HCT116 (cell line): ENCODE data around the gene NPPC. TPM values are rescaled to one million over a fixed set of nuclear protein-coding genes. Genes with fewer than 3 reads are reported as not detected.
"Not testable (repeated sequence)": the region's sequence is repeated elsewhere in the genome, so short reads cannot be mapped to it uniquely, and the experiment has no call there.

Experiments used
- ATAC-seq: fragments of 200-7000 bp; cut with Tn5 transposase; 2 replicates; pipeline ENCODE4 v1.9.1; 2020; ENCODE audit warnings: mild to moderate bottlenecking, moderate library complexity
- BruUV-seq: library from RNA; stranded (reverse); fragments of 400-500 nt; replicated peaks from 2 replicates; lab custom pipeline; 2021; lab: Mats Ljungman, UMichigan
- CTCF ChIA-PET: fragments of 300-600 bp; sonication (Branson Sonifier 250); formaldehyde crosslinking; loops from one replicate; lab custom pipeline; 2021; ENCODE audit warnings: antibody characterized with exemption; lab: Charles Lee
- POLR2A ChIA-PET: fragments of 300-600, 350-600 bp; sonication (Branson Sonifier 250); formaldehyde crosslinking; loops from one replicate; lab custom pipeline; 2021; ENCODE audit warnings: antibody characterized with exemption; lab: Charles Lee
- RAD21 ChIA-PET, 2 experiments: fragments of 300-600 bp; sonication (Branson Sonifier 250); formaldehyde crosslinking; loops; one replicate each; lab custom pipeline; 2023; ENCODE audit warnings: low total read pairs in 2 of 2; ENCODE audit not compliant: uncharacterized antibody in 2 of 2, unreplicated experiment in 2 of 2, low non-redundant PET in 1 of 2; lab: Charles Lee
- DNase-seq: peaks from one replicate; pipeline ENCODE4 v3.0.0-alpha.2; 2010; ENCODE audit warnings: low read depth, low spot score
- H2AFZ ChIP-seq: fragments of 200-600 bp; shearing (Covaris generic), sonication (generic); 2 replicates; pipeline ENCODE4 v1.6.1; 2017; ENCODE audit warnings: low read depth, mixed run types, mixed read lengths, antibody characterized with exemption, low read length; ENCODE audit not compliant: poor library complexity, severe bottlenecking
- H3K27ac ChIP-seq: 2 replicates; pipeline ENCODE4 v1.5.1; 2012; ENCODE audit warnings: low read depth, low read length
- H3K27me3 ChIP-seq: fragments of 200-600 bp; sonication (generic); 2 replicates; pipeline ENCODE4 v1.6.1; 2016; ENCODE audit warnings: mixed run types, low read length, mixed read lengths; ENCODE audit not compliant: insufficient read depth
- H3K36me3 ChIP-seq, 2 experiments: fragments of 200-500 bp in 1 of 2; fragments of 200-600 bp in 1 of 2; sonication (Bioruptor generic) in 1 of 2; sonication (generic) in 1 of 2; 2 replicates each; pipeline versions ENCODE4 v1.5.1 to v1.6.1; 2014 to 2016; ENCODE audit warnings: low read length in 2 of 2, inconsistent platforms in 1 of 2, mixed read lengths in 1 of 2, mixed run types in 1 of 2; ENCODE audit not compliant: insufficient read depth in 2 of 2, control insufficient read depth in 1 of 2
- H3K4me1 ChIP-seq, 2 experiments: fragments of 200-600 bp in 1 of 2; sonication (generic) in 1 of 2; 2 replicates each; pipeline versions ENCODE4 v1.5.1 to v1.6.1; 2012 to 2017; ENCODE audit warnings: low read length in 2 of 2, inconsistent platforms in 1 of 2, mild to moderate bottlenecking in 1 of 2, mixed read lengths in 1 of 2, mixed run types in 1 of 2, moderate library complexity in 1 of 2; ENCODE audit not compliant: insufficient read depth in 2 of 2, control insufficient read depth in 1 of 2
- H3K4me2 ChIP-seq: fragments of 200-600 bp; sonication (generic); 2 replicates; pipeline ENCODE4 v1.6.1; 2017; ENCODE audit warnings: mixed run types, low read length, mixed read lengths
- H3K4me3 ChIP-seq, 2 experiments: fragments of 200-600 bp in 1 of 2; sonication (generic) in 1 of 2; replicated peaks in 1 of 2; 2 replicates each; pipeline ENCODE4 v1.5.1; 2011 to 2016; ENCODE audit warnings: low read length in 2 of 2, control low read depth in 1 of 2, low read depth in 1 of 2, mild to moderate bottlenecking in 1 of 2, mixed read lengths in 1 of 2, mixed run types in 1 of 2
- H3K79me2 ChIP-seq: fragments of 200-600 bp; sonication (generic); 2 replicates; pipeline ENCODE4 v1.6.1; 2017; ENCODE audit warnings: mild to moderate bottlenecking, mixed run types, low read length, moderate library complexity, mixed read lengths; ENCODE audit not compliant: insufficient read depth
- H3K9ac ChIP-seq: fragments of 200-600 bp; sonication (generic); 2 replicates; pipeline ENCODE4 v1.6.1; 2016; ENCODE audit warnings: low read length, mixed read lengths
- H3K9me2 ChIP-seq: fragments of 200-600 bp; sonication (generic), shearing (Covaris generic); 2 replicates; pipeline ENCODE4 v1.6.1; 2017; ENCODE audit warnings: mixed run types, mild to moderate bottlenecking, moderate library complexity; ENCODE audit not compliant: insufficient read depth
- H3K9me3 ChIP-seq, 2 experiments: fragments of 200-500 bp in 1 of 2; fragments of 200-600 bp in 1 of 2; sonication (Bioruptor generic) in 1 of 2; sonication (generic) in 1 of 2; 2 replicates each; pipeline ENCODE4 v1.6.1; 2014 to 2017; ENCODE audit warnings: low read length in 2 of 2, mixed read lengths in 2 of 2, inconsistent platforms in 1 of 2, low read depth in 1 of 2, mild to moderate bottlenecking in 1 of 2, mixed run types in 1 of 2, moderate library complexity in 1 of 2; ENCODE audit not compliant: control insufficient read depth in 1 of 2, insufficient read depth in 1 of 2
- H4K20me1 ChIP-seq: fragments of 200-600 bp; sonication (generic), shearing (Covaris generic); 2 replicates; pipeline ENCODE4 v1.6.1; 2017; ENCODE audit warnings: mixed run types, mild to moderate bottlenecking, moderate library complexity; ENCODE audit not compliant: insufficient read depth
- EGR1 ChIP-seq: IDR thresholded peaks from 2 replicates; pipeline ENCODE4 v1.6.1; 2012; ENCODE audit warnings: low read depth
- EZH2phosphoT487 ChIP-seq: fragments of 200-600 bp; IDR thresholded peaks from 2 replicates; pipeline ENCODE4 v1.6.1; 2018; ENCODE audit warnings: antibody characterized with exemption, borderline replicate concordance
- MAX ChIP-seq: IDR thresholded peaks from 2 replicates; pipeline ENCODE4 v1.6.1; 2012
- POLR2A ChIP-seq: IDR thresholded peaks from 2 replicates; pipeline ENCODE4 v1.7.0; 2011; ENCODE audit warnings: borderline replicate concordance; ENCODE audit not compliant: insufficient read depth, insufficient read length; ENCODE audit errors: extremely low read depth
- RAD21 ChIP-seq: IDR thresholded peaks from 2 replicates; pipeline ENCODE4 v1.6.1; 2012; ENCODE audit warnings: low read depth, mild to moderate bottlenecking
- SRF ChIP-seq: IDR thresholded peaks from 2 replicates; pipeline ENCODE4 v1.6.1; 2012; ENCODE audit warnings: low read depth
- ZFX ChIP-seq: fragments of 450-650 bp; IDR thresholded peaks from 2 replicates; pipeline ENCODE4 v1.6.1; 2017
- ZNF274 ChIP-seq: fragments of 200-500 bp; sonication (Bioruptor generic); IDR thresholded peaks from 2 replicates; pipeline ENCODE4 v1.6.1; 2014; ENCODE audit warnings: mild to moderate bottlenecking, low read depth, low read length, inconsistent platforms
- intact Hi-C: fragments of 100-400 bp; cut with micrococcal nuclease; formaldehyde crosslinking; loops from 2 replicates; pipeline ENCODE4 v1.10.0; 2022
- total RNA-seq: library from RNA; stranded (reverse); gene quantifications from one replicate; pipeline ENCODE4 v1.2.1, GENCODE V29; 2021; ENCODE audit not compliant: unreplicated experiment
- TF ChIP-seq, protein P1 (sequence below), 3 experiments: fragments of 200-600 bp in 1 of 3; sonication (generic) in 1 of 3; IDR thresholded peaks in 2 of 3; conservative IDR thresholded peaks in 1 of 3; 2 replicates each; pipeline ENCODE4 v1.5.1; 2012 to 2017; ENCODE audit warnings: low read depth in 2 of 3, low read length in 2 of 3, antibody characterized with exemption in 1 of 3, borderline replicate concordance in 1 of 3, control low read depth in 1 of 3, mild to moderate bottlenecking in 1 of 3, mixed read lengths in 1 of 3, mixed run types in 1 of 3, moderate library complexity in 1 of 3; ENCODE audit not compliant: insufficient read depth in 1 of 3

Gene NPPC
- total RNA-seq, 1 experiment from 2014 or later: 0.52 TPM

GRCh38 chr2:231947112-231947511 lies 20.9 kb upstream of the NPPC start:
- H3K4me1 ChIP-seq, RAD21 ChIA-PET, H3K27ac ChIP-seq, H2AFZ ChIP-seq, H4K20me1 ChIP-seq, intact Hi-C loops, ATAC-seq, DNase-seq, H3K36me3 ChIP-seq, H3K27me3 ChIP-seq, H3K9ac ChIP-seq, H3K4me2 ChIP-seq, CTCF ChIA-PET, H3K4me3 ChIP-seq, H3K9me3 ChIP-seq, BruUV-seq, POLR2A ChIA-PET, H3K9me2 ChIP-seq, H3K79me2 ChIP-seq: not testable (repeated sequence)

- ATAC-seq: no peak
- CTCF ChIA-PET: no interaction called here
- Histone ChIP-seq H3K9ac (no peak overlapping the region), H3K4me3 (no peak overlapping the region), H3K4me1 (no peaks in the 10 kb centered on the region)
- intact Hi-C loops: no loop called here
- TF ChIP-seq POLR2A: no peak
- no peak for TF ChIP-seq EGR1
- TF ChIP-seq SRF: no peak
- no peak for TF ChIP-seq ZFX
- TF ChIP-seq ZNF274: no peak
- no peak for TF ChIP-seq RAD21
- no peak for TF ChIP-seq MAX
- no peak for TF ChIP-seq EZH2phosphoT487
- TF ChIP-seq, protein P1, sequence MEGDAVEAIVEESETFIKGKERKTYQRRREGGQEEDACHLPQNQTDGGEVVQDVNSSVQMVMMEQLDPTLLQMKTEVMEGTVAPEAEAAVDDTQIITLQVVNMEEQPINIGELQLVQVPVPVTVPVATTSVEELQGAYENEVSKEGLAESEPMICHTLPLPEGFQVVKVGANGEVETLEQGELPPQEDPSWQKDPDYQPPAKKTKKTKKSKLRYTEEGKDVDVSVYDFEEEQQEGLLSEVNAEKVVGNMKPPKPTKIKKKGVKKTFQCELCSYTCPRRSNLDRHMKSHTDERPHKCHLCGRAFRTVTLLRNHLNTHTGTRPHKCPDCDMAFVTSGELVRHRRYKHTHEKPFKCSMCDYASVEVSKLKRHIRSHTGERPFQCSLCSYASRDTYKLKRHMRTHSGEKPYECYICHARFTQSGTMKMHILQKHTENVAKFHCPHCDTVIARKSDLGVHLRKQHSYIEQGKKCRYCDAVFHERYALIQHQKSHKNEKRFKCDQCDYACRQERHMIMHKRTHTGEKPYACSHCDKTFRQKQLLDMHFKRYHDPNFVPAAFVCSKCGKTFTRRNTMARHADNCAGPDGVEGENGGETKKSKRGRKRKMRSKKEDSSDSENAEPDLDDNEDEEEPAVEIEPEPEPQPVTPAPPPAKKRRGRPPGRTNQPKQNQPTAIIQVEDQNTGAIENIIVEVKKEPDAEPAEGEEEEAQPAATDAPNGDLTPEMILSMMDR (IDR thresholded peaks at IDR 0.05 in 2 of 3, conservative IDR thresholded peaks at IDR 0.05 in 1 of 3; ENCODE audit: borderline replicate concordance in 1 of 3, insufficient read depth in 1 of 3, low read depth in 2 of 3, low read length in 2 of 3): no peak
- TF ChIP-seq, all 23 proteins: peak for 0
- Histone ChIP-seq H3K27ac (no peak overlapping the region), H3K79me2 (no peaks in the 10 kb centered on the region), H3K27me3 (no peaks in the 10 kb centered on the region), H3K9me2 (no peaks in the 10 kb centered on the region), H4K20me1 (no peaks in the 10 kb centered on the region), H3K36me3 (no peaks in the 10 kb centered on the region), H3K9me3 (no peaks in the 10 kb centered on the region), H2AFZ (no peak overlapping the region), H3K4me2 (no peak overlapping the region)
- DNase-seq: no peak
- no TSS peak for BruUV-seq
- ChIA-PET POLR2A (no interaction called here), RAD21 (no interaction called here)
Observed at GRCh38 chr2:231946241-231946814, 20.1 kb upstream of the NPPC start.
